HG02852 (cell line): ENCODE results near the gene MICU2.

Experiments used
- ATAC-seq: cut with Tn5 transposase; IDR thresholded peaks from one replicate; pipeline ENCODE4 v1.9.1; 2021; ENCODE audit warnings: mild to moderate bottlenecking, moderate library complexity; ENCODE audit not compliant: unreplicated experiment

Gene MICU2

GRCh38 chr13:21548577-21548976, 55.4 kb downstream of the MICU2 start:
- ATAC-seq, result no peak

DNA sequence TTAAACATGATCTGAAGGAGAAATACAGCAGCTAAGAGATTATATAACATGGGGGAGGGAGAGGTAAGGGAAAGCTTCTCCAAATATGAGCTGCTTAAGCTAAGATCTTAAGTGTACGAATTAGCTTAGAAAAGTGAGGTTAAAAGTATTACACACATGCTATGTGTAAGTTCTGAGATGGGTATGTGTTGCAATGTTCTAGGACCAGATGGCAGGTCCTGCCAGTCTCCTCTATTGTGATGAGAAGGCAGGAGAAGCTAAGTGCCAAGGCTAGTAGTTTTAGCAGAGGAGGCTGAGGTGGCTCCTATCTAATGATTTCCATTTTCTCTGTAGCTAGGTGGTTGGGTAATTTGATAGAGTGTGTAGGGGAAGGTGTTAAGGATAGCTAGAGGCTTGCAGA, 57.6 kb downstream of the MICU2 start:
- ATAC-seq, result no peak

DNA sequence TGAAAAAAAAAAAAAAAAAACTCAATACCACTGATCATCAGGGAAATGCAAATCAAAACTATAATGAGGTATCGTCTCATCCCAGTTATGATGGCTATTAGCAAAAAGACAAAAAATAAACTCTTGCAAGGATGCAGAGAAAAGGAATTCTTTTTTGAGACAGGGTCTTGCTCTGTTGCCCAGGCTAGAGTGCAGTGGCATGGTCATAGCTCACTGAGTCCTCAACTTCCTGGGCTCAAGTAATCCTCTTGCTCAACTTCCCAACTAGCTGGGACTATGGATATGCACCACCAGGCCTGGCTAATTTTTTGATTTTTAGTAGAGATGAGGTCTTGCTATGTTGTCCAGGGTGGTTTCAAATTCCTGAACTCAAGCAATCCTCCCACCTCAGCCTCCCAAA, 59.5 kb downstream of the MICU2 start:
- ATAC-seq, result no peak

- ATAC-seq, result no peak
Measured at GRCh38 chr13:21542563-21542962, 61.4 kb downstream of the MICU2 start.

GRCh38 chr13:21541980-21542379, 62.0 kb downstream of the MICU2 start:
- ATAC-seq, result no peak

DNA sequence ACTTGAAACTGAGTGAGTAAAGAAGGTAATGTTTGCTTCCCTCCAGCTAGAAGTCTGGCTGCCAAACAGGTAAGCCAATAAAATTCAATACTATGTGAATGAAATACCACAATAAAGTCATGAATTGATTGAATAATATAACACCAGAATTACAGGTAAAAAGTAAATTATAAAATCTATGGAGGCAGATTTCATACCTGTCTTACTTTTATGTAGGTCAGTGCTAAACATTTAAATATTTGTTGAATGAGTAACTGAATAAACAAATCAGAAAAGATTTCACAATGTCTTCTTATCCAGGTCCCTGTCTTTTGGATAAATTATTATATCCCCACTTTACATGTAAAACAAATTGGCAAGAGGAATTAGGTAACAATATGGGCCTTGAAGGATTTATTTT, 62.7 kb downstream of the MICU2 start:
- no peak for ATAC-seq

DNA sequence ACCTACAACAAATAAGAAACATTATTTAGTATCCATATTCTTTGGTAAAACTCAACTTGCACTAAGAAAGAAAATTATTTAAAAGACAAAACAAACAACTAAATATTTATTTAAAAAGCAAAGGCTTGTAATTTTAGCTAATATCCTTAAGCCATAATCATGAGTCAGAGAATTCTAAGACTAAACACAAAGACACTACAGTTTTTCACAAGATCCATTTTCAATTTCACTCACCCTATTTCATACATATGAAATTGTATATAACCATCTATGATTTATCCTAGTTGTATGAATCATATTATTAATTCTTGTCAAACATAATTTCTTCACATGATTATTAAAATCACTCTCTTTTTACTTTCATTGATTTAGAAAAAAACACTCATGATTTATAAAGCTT, 64.3 kb downstream of the MICU2 start:
- no peak for ATAC-seq

GRCh38 chr13:21538753-21539152, 65.2 kb downstream of the MICU2 start:
- ATAC-seq, result no peak

DNA sequence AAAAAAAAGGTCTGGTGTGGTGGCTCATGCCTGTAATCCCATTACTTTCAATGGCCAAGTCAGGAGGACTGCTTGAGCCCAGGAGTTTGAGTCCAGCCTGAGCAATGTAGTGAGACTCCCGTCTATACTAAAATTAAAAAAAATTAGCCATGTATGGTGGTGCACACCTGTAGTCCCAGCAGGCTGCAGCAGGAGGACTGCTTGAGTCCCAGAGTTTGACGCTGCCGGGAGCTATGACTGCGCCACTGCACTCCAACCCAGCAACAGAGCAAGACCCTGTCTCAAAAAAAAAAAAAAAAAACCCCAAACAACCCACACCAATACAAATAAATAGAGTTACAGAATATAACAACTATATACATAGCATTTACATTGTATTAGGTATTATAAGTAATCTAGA, 65.7 kb downstream of the MICU2 start:
- no peak for ATAC-seq

DNA sequence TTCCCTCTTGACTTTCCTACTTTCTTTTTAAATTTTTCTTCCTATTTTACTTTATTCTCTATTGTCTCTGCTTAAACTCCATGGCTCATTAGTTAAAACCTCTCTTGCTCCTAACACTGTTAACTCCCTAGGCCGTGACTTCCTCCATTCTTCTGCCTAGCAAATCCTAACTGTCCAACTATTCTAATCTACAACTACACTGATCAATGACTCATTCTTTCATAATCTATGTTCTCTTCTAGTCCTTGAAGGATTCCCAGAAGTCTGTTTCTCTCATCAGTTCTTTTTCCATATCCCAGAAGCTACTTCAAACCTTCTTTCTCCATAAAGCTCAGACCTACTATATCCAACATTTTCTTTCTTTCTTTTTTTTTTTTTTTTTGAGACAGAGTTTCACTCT, 66.9 kb downstream of the MICU2 start:
- ATAC-seq, result no peak

DNA sequence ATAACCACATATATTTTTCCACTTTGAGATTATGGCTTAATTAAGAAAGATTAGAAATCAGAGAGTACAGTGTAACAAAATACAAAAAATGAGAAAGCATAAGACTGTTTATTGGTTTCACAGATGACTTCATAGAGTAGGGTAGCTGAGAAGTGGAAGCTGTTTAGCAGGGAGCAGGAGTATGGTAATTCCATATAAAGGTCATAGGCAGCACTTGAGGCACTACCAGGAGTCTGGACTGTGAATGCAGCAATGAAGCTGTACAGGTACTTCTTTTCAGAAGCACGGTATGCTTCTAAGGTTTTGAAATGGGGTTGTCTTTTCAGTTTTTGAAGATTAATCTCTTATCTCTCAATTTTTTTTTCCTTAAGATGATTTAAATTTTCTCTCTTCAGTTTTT, 69.2 kb downstream of the MICU2 start:
- no peak for ATAC-seq

DNA sequence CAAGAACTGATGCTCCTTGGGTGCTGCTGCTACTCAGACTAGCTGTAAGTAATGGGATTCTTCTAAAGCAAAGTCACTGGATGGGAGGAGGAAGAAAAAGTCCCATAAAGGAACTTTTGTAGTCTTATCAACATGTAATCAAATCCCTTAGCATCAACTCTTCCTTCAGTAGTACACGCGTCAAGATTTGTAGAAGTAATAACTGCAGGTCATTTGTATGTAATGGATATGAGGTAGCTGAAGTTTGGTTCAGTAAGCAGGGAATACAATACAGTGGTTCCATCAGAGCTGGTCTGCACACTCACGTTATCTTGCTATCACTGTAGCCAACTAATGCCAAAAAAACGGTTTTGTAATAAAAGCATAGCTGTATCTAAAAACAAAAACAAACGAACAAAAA, 72.5 kb downstream of the MICU2 start:
- no peak for ATAC-seq

DNA sequence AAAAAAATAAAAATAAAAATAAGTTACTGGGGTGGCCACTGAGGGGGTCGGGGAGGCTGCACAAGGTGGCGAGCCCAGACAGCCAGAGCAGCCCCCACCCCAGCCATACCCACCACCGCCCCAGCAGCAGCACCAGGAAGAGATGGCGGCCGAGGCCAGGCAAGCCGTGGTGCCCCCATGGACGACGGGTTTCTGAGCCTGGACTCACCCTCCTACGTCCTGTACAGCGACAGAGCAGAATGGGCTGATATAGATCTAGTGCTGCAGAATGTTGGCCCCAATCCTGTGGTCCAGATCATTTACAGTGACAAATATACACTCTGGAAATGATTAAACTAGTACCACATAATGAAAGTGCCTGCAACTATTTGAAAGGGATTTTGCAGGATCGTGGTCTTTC, 73.3 kb downstream of the MICU2 start:
- ATAC-seq, result no peak

GRCh38 chr13:21529146-21529893, 74.7 kb downstream of the MICU2 start:
- no peak for ATAC-seq

DNA sequence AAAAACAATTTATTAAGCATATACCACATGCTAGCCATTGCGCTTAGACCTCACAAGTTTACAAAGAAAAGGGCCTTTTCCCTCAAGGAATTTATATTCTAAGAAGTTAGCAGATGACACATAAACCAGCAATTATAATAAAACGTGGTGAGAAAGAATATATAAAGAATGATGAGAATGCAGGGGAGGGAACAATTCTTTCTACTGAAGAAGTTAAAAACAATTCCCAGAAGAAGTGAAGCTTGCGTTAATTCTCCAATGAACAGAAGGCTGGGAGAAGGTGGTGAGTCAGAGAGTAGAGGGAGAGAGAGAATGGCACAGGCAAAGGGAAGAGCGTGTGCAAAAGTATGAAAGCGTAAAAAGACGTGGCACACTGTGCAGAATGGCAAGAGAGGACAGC, 75.4 kb downstream of the MICU2 start:
- no peak for ATAC-seq

DNA sequence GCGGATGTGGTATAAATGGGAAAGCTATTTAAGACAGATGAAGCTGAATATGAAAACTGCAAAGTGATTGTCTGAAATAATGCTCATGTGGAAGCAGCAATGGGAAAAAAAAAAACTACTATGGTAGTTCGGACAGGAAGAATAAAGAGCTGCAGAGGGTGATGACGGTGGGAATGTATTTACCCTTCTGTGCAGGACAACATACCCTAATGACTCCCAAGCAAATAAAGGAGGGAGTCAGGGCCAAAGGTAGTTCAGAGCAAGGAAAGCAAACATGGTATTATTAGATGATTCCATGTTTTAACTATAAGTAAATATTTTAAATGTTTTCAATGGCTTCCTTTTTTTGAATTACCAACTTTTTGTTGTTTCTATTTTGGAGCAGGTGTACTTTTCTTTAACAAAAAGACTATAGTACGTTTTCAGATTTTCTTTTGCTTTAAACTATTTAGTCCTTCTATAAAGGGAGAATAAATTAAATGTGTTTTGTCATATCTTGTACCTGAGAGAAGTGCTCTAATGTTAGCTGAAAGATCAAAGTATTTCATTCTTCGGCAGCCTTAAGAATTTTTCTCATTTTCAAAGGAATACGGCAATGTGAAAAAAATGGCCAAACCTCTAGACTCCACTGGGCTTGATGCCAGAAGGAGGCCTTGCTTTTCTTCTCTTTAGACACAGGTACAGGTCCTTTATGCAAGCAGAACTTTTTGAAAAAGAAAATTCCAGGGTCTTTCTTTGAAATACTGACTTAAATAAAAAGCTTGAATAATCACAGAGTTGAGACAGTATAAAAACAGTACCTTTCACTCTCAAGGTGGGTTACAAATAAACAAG, 77.0 kb downstream of the MICU2 start:
- ATAC-seq, result no peak

DNA sequence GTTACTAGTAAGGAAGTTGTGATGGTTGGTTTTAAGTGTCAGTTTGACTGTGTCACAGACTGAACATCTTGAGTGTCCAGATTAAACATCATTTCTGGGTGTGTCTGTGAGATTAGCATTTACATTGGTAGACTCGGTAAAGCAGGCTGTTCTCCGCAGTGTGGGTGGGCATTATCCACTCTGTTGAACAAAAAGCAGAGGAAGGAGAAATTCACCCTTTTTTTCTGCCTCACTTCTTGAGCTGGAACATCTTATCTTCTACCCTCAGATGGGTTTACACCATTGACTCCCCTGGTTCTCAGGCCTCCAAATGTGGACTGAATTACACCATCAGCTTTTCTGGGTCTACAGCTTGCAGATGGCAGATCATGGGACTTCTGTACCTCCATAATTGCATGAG, 81.1 kb downstream of the MICU2 start:
- no peak for ATAC-seq

DNA sequence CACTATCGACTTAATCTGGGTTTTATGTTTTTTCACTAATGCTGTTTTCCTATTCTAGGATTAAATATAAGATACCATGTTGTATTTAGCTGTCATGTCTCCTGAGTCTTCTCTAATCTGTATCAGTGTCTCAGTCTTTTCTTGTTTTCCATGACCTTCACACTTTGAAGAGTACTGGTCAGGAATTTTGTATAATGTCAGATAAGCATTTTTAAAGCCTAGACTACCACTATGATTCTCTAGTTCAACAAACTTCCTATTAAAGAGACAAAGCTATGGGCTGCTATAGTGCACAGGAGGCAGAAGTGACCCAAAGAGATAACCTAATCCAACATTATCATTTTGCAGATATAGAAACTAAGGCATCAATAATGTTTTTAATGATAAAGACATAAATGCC, 81.8 kb downstream of the MICU2 start:
- ATAC-seq, result no peak

DNA sequence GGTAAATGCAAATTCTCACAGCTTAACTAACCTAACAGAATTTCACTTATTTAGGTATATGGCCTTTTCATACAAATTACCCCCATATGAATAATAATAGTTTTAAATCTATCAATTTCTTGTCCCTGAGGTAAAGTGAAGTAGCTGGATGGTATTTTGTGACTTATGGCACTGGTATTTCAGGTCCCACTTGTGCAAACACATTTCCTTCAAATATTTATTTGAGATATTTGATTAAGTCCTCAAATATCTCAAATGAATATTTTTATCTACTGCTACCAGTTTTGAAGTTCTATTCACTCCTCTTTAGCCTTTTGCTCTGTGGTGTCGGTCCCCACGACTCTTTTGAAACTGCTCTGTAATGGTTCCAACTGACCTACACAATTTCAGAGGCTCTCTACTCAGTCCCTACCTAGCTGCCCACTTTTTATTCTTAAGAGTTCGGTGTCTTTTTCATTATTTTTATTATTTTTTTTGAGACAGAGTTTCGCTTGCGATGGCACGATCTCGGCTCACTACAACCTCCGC, 85.3 kb downstream of the MICU2 start:
- ATAC-seq, result no peak

GRCh38 chr13:21517576-21517975, 86.4 kb downstream of the MICU2 start:
- no peak for ATAC-seq

- no peak for ATAC-seq
Measured at GRCh38 chr13:21516805-21517204, 87.2 kb downstream of the MICU2 start.

DNA sequence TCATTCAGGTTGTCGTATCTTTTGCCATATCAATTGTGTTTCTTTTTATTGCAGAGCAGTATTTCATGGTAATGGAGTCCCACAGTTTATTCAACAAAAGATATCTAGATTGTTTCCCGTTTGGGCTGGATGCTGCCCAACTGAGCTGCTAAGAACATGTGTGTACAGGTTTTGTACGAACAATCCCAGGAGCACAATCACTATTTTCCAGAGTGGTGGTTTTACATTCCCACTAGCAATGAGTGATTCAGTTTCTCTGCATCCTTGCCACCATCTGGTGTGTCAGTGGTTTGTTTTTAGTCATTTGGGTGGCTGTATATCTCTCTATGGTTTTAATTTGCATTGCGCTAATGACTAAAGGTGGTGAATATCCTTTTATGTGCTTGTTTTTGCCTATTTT, 92.1 kb downstream of the MICU2 start:
- no peak for ATAC-seq
